Caco-2 (cell line): ENCODE results near the gene KRT83. TPM values are rescaled to one million over a fixed set of nuclear protein-coding genes. Genes with fewer than 3 reads are reported as not detected.

Experiments
- BruUV-seq: library from RNA; stranded (reverse); fragments of 400-500 nt; replicated peaks from 2 replicates; lab custom pipeline; 2021; lab: Mats Ljungman, UMichigan
- CTCF ChIA-PET: fragments of 300-600 bp; sonication (Branson Sonifier 250); formaldehyde crosslinking; loops from one replicate; lab custom pipeline; 2022; ENCODE audit warnings: antibody characterized with exemption; lab: Charles Lee
- POLR2A ChIA-PET: fragments of 300-600 bp; sonication (Branson Sonifier 250); formaldehyde crosslinking; loops from one replicate; lab custom pipeline; 2022; ENCODE audit warnings: antibody characterized with exemption; lab: Charles Lee
- DNase-seq, 2 experiments: peaks; one replicate each; pipeline versions ENCODE4 v3.0.0 to v3.0.0-alpha.2; 2020 to 2022
- H3K27me3 ChIP-seq: replicated peaks from 2 replicates; pipeline ENCODE4 v1.6.0; 2011; ENCODE audit warnings: low read length; ENCODE audit not compliant: control insufficient read depth, insufficient read depth
- H3K36me3 ChIP-seq: 2 replicates; pipeline ENCODE4 v1.5.1; 2011; ENCODE audit warnings: low read length; ENCODE audit not compliant: control insufficient read depth, insufficient read depth
- H3K4me1 ChIP-seq: fragments of 250-450 bp; sonication (Bioruptor Pico); 2 replicates; pipeline ENCODE4 v1.5.1; 2020; ENCODE audit warnings: mild to moderate bottlenecking
- H3K4me3 ChIP-seq: 2 replicates; pipeline ENCODE4 v1.5.1; 2011; ENCODE audit warnings: low read depth, mild to moderate bottlenecking, control low read depth, low read length
- H3K9me3 ChIP-seq: fragments of 250-450 bp; sonication (Bioruptor Pico); 2 replicates; pipeline ENCODE4 v1.5.1; 2020; ENCODE audit warnings: mild to moderate bottlenecking, moderate library complexity
- H3K27ac Mint-ChIP-seq: one replicate; pipeline ENCODE4 v1.8.0; 2022; ENCODE audit warnings: mixed read lengths; ENCODE audit not compliant: unreplicated experiment
- H3K27me3 Mint-ChIP-seq: one replicate; pipeline ENCODE4 v1.8.0; 2022; ENCODE audit warnings: mixed read lengths; ENCODE audit not compliant: insufficient read depth, unreplicated experiment
- H3K36me3 Mint-ChIP-seq: one replicate; pipeline ENCODE4 v1.8.0; 2022; ENCODE audit warnings: mild to moderate bottlenecking, mixed read lengths; ENCODE audit not compliant: insufficient read depth, unreplicated experiment
- H3K4me1 Mint-ChIP-seq: one replicate; pipeline ENCODE4 v1.8.0; 2022; ENCODE audit warnings: low read depth, mixed read lengths; ENCODE audit not compliant: unreplicated experiment
- H3K4me3 Mint-ChIP-seq: one replicate; pipeline ENCODE4 v1.8.0; 2022; ENCODE audit warnings: mild to moderate bottlenecking, moderate library complexity, mixed read lengths; ENCODE audit not compliant: unreplicated experiment
- H3K9me3 Mint-ChIP-seq: one replicate; pipeline ENCODE4 v1.8.0; 2022; ENCODE audit warnings: mixed read lengths; ENCODE audit not compliant: unreplicated experiment
- CTCF ChIP-seq, 2 experiments: fragments of 200-600 bp in 1 of 2; IDR thresholded peaks; 1 replicate in 1 of 2; 2 replicates in 1 of 2; pipeline versions ENCODE4 v1.5.1 to v1.8.0; 2011 to 2022; ENCODE audit warnings: antibody characterized with exemption in 1 of 2, control low read depth in 1 of 2, inconsistent platforms in 1 of 2, low read depth in 1 of 2, low read length in 1 of 2, mild to moderate bottlenecking in 1 of 2, moderate library complexity in 1 of 2; ENCODE audit not compliant: insufficient read depth in 1 of 2, severe bottlenecking in 1 of 2, unreplicated experiment in 1 of 2
- intact Hi-C: fragments of 100-400 bp; cut with micrococcal nuclease; formaldehyde crosslinking; loops from one replicate; pipeline ENCODE4 v1.10.0; 2022; ENCODE audit not compliant: unreplicated experiment
- total RNA-seq: library from RNA; stranded (reverse); gene quantifications from 2 replicates; pipeline ENCODE4 v1.2.3, GENCODE V29; 2022

The KRT83 gene
- total RNA-seq, 1 experiment from 2014 or later, result not detected

GRCh38 chr12:52307836-52308805, 13.1 kb downstream of the KRT83 start:
- TF ChIP-seq CTCF (IDR thresholded peaks at IDR 0.05; ENCODE audit: insufficient read depth in 1 of 2, low read depth in 1 of 2, low read length in 1 of 2, severe bottlenecking in 1 of 2, unreplicated experiment in 1 of 2), result peak; percentile 10 to 15
- ChIA-PET CTCF (interaction anchor here (0.6 to 1.7 kb wide), 13 partner anchors 11 to 578 kb away, joined by 3 to 8 read pairs (median 4); no protein-coding TSS in a partner anchor), POLR2A (interaction anchor here (0.6 to 1.4 kb wide), 3 partner anchors 27 to 91 kb away, joined by 3 to 6 read pairs (median 5); no protein-coding TSS in a partner anchor)
- Mint-ChIP-seq H3K36me3 (no peaks in the 10 kb centered on the region), H3K27me3 (peaks cover 2% of the 10 kb centered on the region), H3K9me3 (no peaks in the 10 kb centered on the region), H3K4me3 (peak overlapping the region; percentile 67), H3K4me1 (peaks cover 7% of the 10 kb centered on the region), H3K27ac (peak overlapping the region; percentile 2)
- H3K4me1 ChIP-seq, result peaks cover 6% of the 10 kb centered on the region; the same call in 1 of the 2 replicates
- TSS peak; percentile 69 for BruUV-seq
- intact Hi-C loops, result loop anchor here (2.0 to 5.0 kb wide), 3 partner anchors 27 to 151 kb away; no protein-coding TSS in a partner anchor
- H3K9me3 ChIP-seq, result no peaks in the 10 kb centered on the region
- peak; percentile 77 to 86 for DNase-seq
- no peaks in the 10 kb centered on the region for H3K27me3 ChIP-seq
- no peaks in the 10 kb centered on the region for H3K36me3 ChIP-seq
- peak overlapping the region; percentile 51 for H3K4me3 ChIP-seq

- POLR2A ChIA-PET, result interaction anchor here (1.2 kb wide), 1 partner anchor 90 kb away, joined by 5 read pairs; no protein-coding TSS in a partner anchor
- Mint-ChIP-seq H3K27ac (no peak overlapping the region), H3K4me1 (no peaks in the 10 kb centered on the region), H3K27me3 (peaks cover 2% of the 10 kb centered on the region), H3K36me3 (no peaks in the 10 kb centered on the region), H3K4me3 (no peak overlapping the region), H3K9me3 (no peaks in the 10 kb centered on the region)
- CTCF ChIA-PET, result interaction anchor here (1.6 kb wide), 2 partner anchors 12 to 21 kb away, joined by 4 to 5 read pairs; no protein-coding TSS in a partner anchor
- DNase-seq, result no peak
- intact Hi-C loops, result loop anchor here (5.0 kb wide), 2 partner anchors 89 to 149 kb away; no protein-coding TSS in a partner anchor
- Histone ChIP-seq H3K4me1 (peaks cover 6% of the 10 kb centered on the region; the same call in 1 of the 2 replicates), H3K36me3 (no peaks in the 10 kb centered on the region), H3K9me3 (no peaks in the 10 kb centered on the region), H3K27me3 (no peaks in the 10 kb centered on the region), H3K4me3 (no peak overlapping the region)
- no peak for TF ChIP-seq CTCF (IDR thresholded peaks at IDR 0.05; ENCODE audit: insufficient read depth in 1 of 2, low read depth in 1 of 2, low read length in 1 of 2, severe bottlenecking in 1 of 2, unreplicated experiment in 1 of 2)
- BruUV-seq, result no TSS peak
Measured at GRCh38 chr12:52306731-52307130, 14.5 kb downstream of the KRT83 start.
